K562 (cell line): ENCODE results near the gene FBXW11. TPM values are rescaled to one million over a fixed set of nuclear protein-coding genes. Genes with fewer than 3 reads are reported as not detected.

Source experiments
- CREBBP ChIP-seq: IDR thresholded peaks from one replicate; pipeline ENCODE4 v1.6.1; 2012; ENCODE audit warnings: low read depth, mild to moderate bottlenecking, control low read depth, inconsistent platforms, low read length
- HOXB6 ChIP-seq: fragments of 250-450 bp; sonication (Bioruptor Pico); IDR thresholded peaks from 2 replicates; pipeline ENCODE4 v1.5.1; 2022; ENCODE audit warnings: mild to moderate bottlenecking, borderline replicate concordance
- LCOR ChIP-seq: sonication (generic); formaldehyde crosslinking; IDR thresholded peaks from 2 replicates; pipeline ENCODE4 v1.8.0; 2022; ENCODE audit warnings: mild to moderate bottlenecking, missing genetic modification reagents
- MECOM ChIP-seq: fragments of 250-450 bp; sonication (Bioruptor Pico); IDR thresholded peaks from 2 replicates; pipeline ENCODE4 v1.8.0; 2022; ENCODE audit warnings: inconsistent platforms
- MYBL2 ChIP-seq, 2 experiments: fragments of 450-650 bp in 1 of 2; sonication (generic) in 1 of 2; formaldehyde crosslinking in 1 of 2; IDR thresholded peaks; 2 replicates each; pipeline versions ENCODE4 v1.6.1 to v1.8.1; 2017 to 2022; ENCODE audit warnings: borderline replicate concordance in 1 of 2, inconsistent platforms in 1 of 2, low read depth in 1 of 2, mild to moderate bottlenecking in 1 of 2, missing genetic modification reagents in 1 of 2, moderate library complexity in 1 of 2
- MYNN ChIP-seq, 2 experiments: sonication (generic); formaldehyde crosslinking in 1 of 2; IDR thresholded peaks; 2 replicates each; pipeline versions ENCODE4 v1.5.0 to v1.6.1; 2016 to 2020; ENCODE audit warnings: antibody characterized with exemption in 1 of 2, missing genetic modification reagents in 1 of 2
- NR2C2 ChIP-seq, 2 experiments: fragments of 200-800 bp in 1 of 2; sonication (Bioruptor generic) in 1 of 2; sonication (generic) in 1 of 2; formaldehyde crosslinking in 1 of 2; IDR thresholded peaks; 2 replicates each; pipeline versions ENCODE4 v1.6.1 to v1.8.0; 2016 to 2022; ENCODE audit warnings: mild to moderate bottlenecking in 1 of 2, missing compliant biosample characterization in 1 of 2, missing genetic modification characterization in 1 of 2, missing genetic modification reagents in 1 of 2
- PCBP1 ChIP-seq: fragments of 200-400 bp; formaldehyde crosslinking; IDR thresholded peaks from 2 replicates; pipeline ENCODE4 v1.6.1; 2018; ENCODE audit warnings: mild to moderate bottlenecking, low read depth, low read length; ENCODE audit not compliant: poor library complexity, severe bottlenecking
- PHF8 ChIP-seq: fragments of 200-600 bp; sonication (generic); IDR thresholded peaks from 2 replicates; pipeline ENCODE4 v1.6.1; 2012; ENCODE audit warnings: mixed run types, mild to moderate bottlenecking, inconsistent platforms, low read length, moderate library complexity, borderline replicate concordance
- RBM39 ChIP-seq: fragments of 200-400 bp; formaldehyde crosslinking; optimal IDR thresholded peaks from 2 replicates; pipeline ENCODE3; 2018; ENCODE audit warnings: low read depth, low read length
- RCOR1 ChIP-seq, 2 experiments: IDR thresholded peaks; 2 replicates each; pipeline ENCODE4 v1.6.1; 2012; ENCODE audit warnings: low read depth in 2 of 2, low read length in 2 of 2, borderline replicate concordance in 1 of 2, improper control_type of control experiment in 1 of 2
- SIX5 ChIP-seq, 2 experiments: IDR thresholded peaks; 2 replicates each; pipeline ENCODE4 v1.6.1; 2011; ENCODE audit warnings: low read length in 2 of 2, borderline replicate concordance in 1 of 2, low read depth in 1 of 2, mild to moderate bottlenecking in 1 of 2, moderate library complexity in 1 of 2; ENCODE audit not compliant: insufficient read depth in 1 of 2
- TEAD4 ChIP-seq, 2 experiments: sonication (generic) in 1 of 2; formaldehyde crosslinking in 1 of 2; IDR thresholded peaks; 2 replicates each; pipeline versions ENCODE4 v1.6.1 to v1.8.0; 2012 to 2022; ENCODE audit warnings: borderline replicate concordance in 1 of 2, inconsistent platforms in 1 of 2, low read length in 1 of 2, mild to moderate bottlenecking in 1 of 2, missing genetic modification reagents in 1 of 2
- ZKSCAN8 ChIP-seq: fragments of 200-800 bp; sonication (Bioruptor generic); IDR thresholded peaks from 2 replicates; pipeline ENCODE4 v1.6.1; 2016; ENCODE audit warnings: missing genetic modification characterization, missing compliant biosample characterization
- ZNF143 ChIP-seq: sonication (generic); formaldehyde crosslinking; IDR thresholded peaks from 2 replicates; pipeline ENCODE4 v1.9.0; 2022; ENCODE audit warnings: mild to moderate bottlenecking, missing genetic modification reagents
- ZNF277 ChIP-seq: fragments of 250-450 bp; sonication (Bioruptor Pico); IDR thresholded peaks from 2 replicates; pipeline ENCODE4 v1.8.0; 2022; ENCODE audit warnings: inconsistent platforms, mild to moderate bottlenecking, moderate library complexity, borderline replicate concordance
- ZNF592 ChIP-seq: fragments of 450-650 bp; IDR thresholded peaks from 2 replicates; pipeline ENCODE4 v1.6.1; 2017; ENCODE audit warnings: antibody characterized with exemption, mild to moderate bottlenecking
- polyA plus RNA-seq, 8 experiments: library from polyadenylated mRNA; depleted of rRNA in 4 of 8; stranded (reverse) in 5 of 8; unstranded in 3 of 8; fragments of >200 nt; fragmentation: Nextera tagmentation in 2 of 8; fragmentation: Illumina TruSeq in 1 of 8; extraction: Ambion mirVana in 2 of 8; extraction: Trizol in 1 of 8; gene quantifications; 2 replicates each; pipeline versions ENCODE4 v1.2.1 to v1.2.3, GENCODE V29; 2011 to 2014; ENCODE audit warnings: inconsistent platforms in 1 of 8, missing spikeins in 1 of 8
- total RNA-seq, 7 experiments: library from RNA; depleted of rRNA in 6 of 7; stranded (reverse); fragments of >200 nt in 6 of 7; fragmentation: Illumina TruSeq in 2 of 7; extraction: Trizol in 2 of 7; gene quantifications; 2 replicates each; pipeline versions ENCODE4 v1.2.1 to v1.2.3, GENCODE V29; 2011 to 2021; ENCODE audit warnings: low replicate concordance in 1 of 7
- TF ChIP-seq, protein P1 (sequence below): fragments of 250-450 bp; sonication (Bioruptor Pico); IDR thresholded peaks from 2 replicates; pipeline ENCODE4 v1.9.0; 2021; ENCODE audit warnings: mild to moderate bottlenecking

The FBXW11 gene
- total and polyA plus RNA-seq, 9 of the 15 experiments (the other 6 are each of a cell fraction or from before 2014, with no cell fraction given), result 3.0 to 28.6 (median 23.6) TPM

GRCh38 chr5:172006321-172007174 is at the start of gene FBXW11 (continued):
- no peak for TF ChIP-seq PCBP1
- TF ChIP-seq RBM39, result no peak
- peak; percentile 69; the same call in 1 of the 2 replicates for TF ChIP-seq PHF8
- 0 out of 2 replicates have a peak, but pooled peaks have one; percentile 46 for TF ChIP-seq ZKSCAN8 (CRISPR knock-in tag)
- no peak for TF ChIP-seq ZNF277 (CRISPR knock-in tag)
- TF ChIP-seq CREBBP, result no peak
- peak; percentile 97 for TF ChIP-seq ZNF143 (CRISPR knock-in tag)
- no peak for TF ChIP-seq MYNN (IDR thresholded peaks at IDR 0.05)
- no peak for TF ChIP-seq MYNN (CRISPR knock-in tag; IDR thresholded peaks at IDR 0.05)
- TF ChIP-seq HOXB6 (CRISPR knock-in tag), result no peak
- TF ChIP-seq, protein P1, sequence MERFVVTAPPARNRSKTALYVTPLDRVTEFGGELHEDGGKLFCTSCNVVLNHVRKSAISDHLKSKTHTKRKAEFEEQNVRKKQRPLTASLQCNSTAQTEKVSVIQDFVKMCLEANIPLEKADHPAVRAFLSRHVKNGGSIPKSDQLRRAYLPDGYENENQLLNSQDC (CRISPR knock-in tag), result no peak
- TF ChIP-seq MYBL2 (IDR thresholded peaks at IDR 0.05; ENCODE audit: low read depth), result no peak
- TF ChIP-seq MYBL2 (CRISPR knock-in tag; IDR thresholded peaks at IDR 0.05; ENCODE audit: borderline replicate concordance), result no peak
- TF ChIP-seq LCOR (CRISPR knock-in tag), result no peak; the same call in 1 of the 2 replicates
- peak; percentile 72 to 88; a peak in 3 of 4 replicates for TF ChIP-seq SIX5 (IDR thresholded peaks at IDR 0.05; ENCODE audit: borderline replicate concordance in 1 of 2, insufficient read depth in 1 of 2, low read depth in 1 of 2, low read length in 2 of 2)
- TF ChIP-seq TEAD4 (IDR thresholded peaks at IDR 0.05; ENCODE audit: low read length), result peak; percentile 75
- 0 out of 2 replicates have a peak, but pooled peaks have one; percentile 25 for TF ChIP-seq TEAD4 (CRISPR knock-in tag; IDR thresholded peaks at IDR 0.05; ENCODE audit: borderline replicate concordance)
- peak; percentile 92 for TF ChIP-seq NR2C2 (CRISPR knock-in tag; IDR thresholded peaks at IDR 0.05)
- peak; percentile 99 for TF ChIP-seq NR2C2 (tag; IDR thresholded peaks at IDR 0.05)
- TF ChIP-seq RCOR1 (IDR thresholded peaks at IDR 0.05; ENCODE audit: borderline replicate concordance in 1 of 2, low read depth in 2 of 2, low read length in 2 of 2), result peak in 1 of 2 experiments; percentile 14; a peak in 2 of 4 replicates
- TF ChIP-seq MECOM (CRISPR knock-in tag), result no peak
- peak; percentile 97 for TF ChIP-seq ZNF592
